Thyroid gland (tissue), 4 donors: ENCODE results near the gene KCNIP1. TPM values are rescaled to one million over a fixed set of nuclear protein-coding genes. Genes with fewer than 3 reads are reported as not detected.
A peak's percentile ranks its signal among the peaks of the same experiment; 100 is the strongest.

Source experiments
- DNase-seq, 2 donors: peaks; one replicate each; pipeline ENCODE4 v3.0.0-alpha.2; 2019
- H3K27ac ChIP-seq, 3 donors: fragments of 200-600 bp; sonication (generic); 1 replicate in 2 of 3; 2 replicates in 1 of 3; pipeline ENCODE4 v1.5.1; 2016 to 2019; ENCODE audit warnings: mild to moderate bottlenecking in 1 of 3, moderate library complexity in 1 of 3
- H3K27me3 ChIP-seq: fragments of 200-600 bp; sonication (generic); one replicate; pipeline ENCODE4 v1.5.1; 2019
- H3K36me3 ChIP-seq, 2 donors: fragments of 200-600 bp; sonication (generic); one replicate each; pipeline ENCODE4 v1.5.1; 2016 to 2019
- H3K4me1 ChIP-seq, 2 donors: fragments of 200-600 bp; sonication (generic); one replicate each; pipeline ENCODE4 v1.5.1; 2017 to 2019
- H3K4me3 ChIP-seq, 3 donors: fragments of 200-600 bp; sonication (generic); replicated peaks in 1 of 3; 1 replicate in 2 of 3; 2 replicates in 1 of 3; pipeline ENCODE4 v1.5.1; 2016; ENCODE audit warnings: mild to moderate bottlenecking in 1 of 3
- H3K9me3 ChIP-seq: fragments of 200-600 bp; sonication (generic); one replicate; pipeline ENCODE4 v1.5.1; 2017
- CTCF ChIP-seq, 6 experiments: fragments of 200-600 bp in 3 of 6; fragments of 450-650 bp in 3 of 6; sonication (generic) in 3 of 6; IDR thresholded peaks; one replicate each; pipeline ENCODE4 v1.5.1; 2016 to 2019; ENCODE audit warnings: antibody characterized with exemption in 6 of 6, mild to moderate bottlenecking in 2 of 6, inconsistent platforms in 1 of 6, moderate library complexity in 1 of 6
- POLR2A ChIP-seq, 2 donors: fragments of 450-650 bp; IDR thresholded peaks; one replicate each; pipeline ENCODE4 v1.6.1; 2017; ENCODE audit warnings: antibody characterized with exemption in 2 of 2, mild to moderate bottlenecking in 2 of 2, moderate library complexity in 1 of 2
- WGBS, 2 donors: methylation state at CpG; one replicate each; pipeline ENCODE4 v1.1.5; 2017; 5-methylcytosine and 5-hydroxymethylcytosine counted together
- intact Hi-C: fragments of 100-400 bp; cut with DNase I; formaldehyde crosslinking; loops from one replicate; pipeline ENCODE4 v1.15.1; 2023
- total RNA-seq, 4 donors: library from RNA; depleted of rRNA; stranded (reverse); fragments of >200 nt; gene quantifications; one replicate each; pipeline ENCODE4 v1.2.3, GENCODE V29; 2016

The KCNIP1 gene
- total RNA-seq, 4 donors from 2014 or later = 0.54 to 1.7 TPM; not detected in 2

- intact Hi-C loops = no loop called here
- H3K27ac ChIP-seq = peak overlapping the region in 2 of 3 donors; percentile 7 to 56
These were observed 242.5 kb downstream of the KCNIP1 start for GRCh38 chr5:170746075-170746960.

GRCh38 chr5:170746961-170747340 is 243.1 kb downstream of the KCNIP1 start:
- H3K27ac ChIP-seq = no peak overlapping the region
- H3K9me3 ChIP-seq = no peaks in the 10 kb centered on the region
- TF ChIP-seq POLR2A (IDR thresholded peaks at IDR 0.05) (no peak), CTCF (IDR thresholded peaks at IDR 0.05) (no peak)
- H3K4me3 ChIP-seq = no peak overlapping the region
- no peaks in the 10 kb centered on the region for H3K36me3 ChIP-seq
- H3K4me1 ChIP-seq = peaks cover 27 to 43% of the 10 kb centered on the region in 2 donors
- H3K27me3 ChIP-seq = no peaks in the 10 kb centered on the region
- 93 to 95% methylated on average over 11 of the region's 11 CpGs for WGBS, 2 donors
- intact Hi-C loops = no loop called here
- no peak for DNase-seq

More at GRCh38 chr5:170746075-170746960, 242.5 kb downstream of the KCNIP1 start:
- Histone ChIP-seq H3K9me3 (no peaks in the 10 kb centered on the region), H3K4me3 (no peak overlapping the region), H3K4me1 (peaks cover 21 to 37% of the 10 kb centered on the region in 2 donors), H3K36me3 (no peaks in the 10 kb centered on the region), H3K27me3 (no peaks in the 10 kb centered on the region)
- WGBS, 2 donors = 61 to 67% methylated on average over 14 of the region's 14 CpGs
- no peak for TF ChIP-seq POLR2A (IDR thresholded peaks at IDR 0.05)
- no peak for TF ChIP-seq CTCF (IDR thresholded peaks at IDR 0.05)
- DNase-seq = peak in 1 of 2 donors; percentile 36

- intact Hi-C loops = no loop called here
- Histone ChIP-seq H3K4me1 (peaks cover 31 to 47% of the 10 kb centered on the region in 2 donors), H3K4me3 (no peak overlapping the region), H3K27me3 (no peaks in the 10 kb centered on the region), H3K27ac (no peak overlapping the region), H3K9me3 (no peaks in the 10 kb centered on the region), H3K36me3 (no peaks in the 10 kb centered on the region)
- DNase-seq = no peak
- TF ChIP-seq CTCF (IDR thresholded peaks at IDR 0.05) (no peak), POLR2A (IDR thresholded peaks at IDR 0.05) (no peak)
- WGBS, 2 donors = 92 to 100% methylated on average over 1 of the region's 1 CpG
These were observed 243.5 kb downstream of the KCNIP1 start for GRCh38 chr5:170747357-170747756.

- intact Hi-C loops = no loop called here
- no peak for DNase-seq
- WGBS, 2 donors = 92% methylated on average over 10 of the region's 10 CpGs
These were observed 244.0 kb downstream of the KCNIP1 start for GRCh38 chr5:170747851-170748250.

More at GRCh38 chr5:170747851-170748250, 244.0 kb downstream of the KCNIP1 start:
- H3K4me3 ChIP-seq = no peak overlapping the region
- H3K4me1 ChIP-seq = peaks cover 36 to 52% of the 10 kb centered on the region in 2 donors
- TF ChIP-seq POLR2A (IDR thresholded peaks at IDR 0.05) (no peak), CTCF (IDR thresholded peaks at IDR 0.05) (peak in 4 of 6 experiments; percentile 11 to 33 (median 22))
- no peaks in the 10 kb centered on the region for H3K9me3 ChIP-seq
- no peaks in the 10 kb centered on the region for H3K36me3 ChIP-seq
- no peaks in the 10 kb centered on the region for H3K27me3 ChIP-seq
- H3K27ac ChIP-seq = no peak overlapping the region
